ENCODE measurements around the gene ZNF497. TPM values are rescaled to one million over a fixed set of nuclear protein-coding genes. Genes with fewer than 3 reads are reported as not detected.
A peak's percentile ranks its signal among the peaks of the same experiment; 100 is the strongest.

The ZNF497 gene
- total and polyA plus RNA-seq, 2 of the 8 experiments (the other 6 are each of a cell fraction or from before 2014, with no cell fraction given), result 0.93 to 1.4 TPM

- H4K91ac ChIP-seq (replicated peaks; ENCODE audit: insufficient read length, low read length), result no peak overlapping the region
- no peaks in the 10 kb centered on the region for H3K79me2 ChIP-seq (ENCODE audit: control insufficient read depth in 1 of 2, insufficient read depth in 2 of 2, low read length in 2 of 2)
- TF ChIP-seq RAD21 (IDR thresholded peaks at IDR 0.05 in 1 of 2, conservative IDR thresholded peaks at IDR 0.05 in 1 of 2; ENCODE audit: low read depth in 2 of 2, low read length in 2 of 2) (no peak), SP2 (IDR thresholded peaks at IDR 0.05; ENCODE audit: low read length) (no peak), CHD1 (IDR thresholded peaks at IDR 0.05; ENCODE audit: low read depth, low read length) (no peak), TCF12 (IDR thresholded peaks at IDR 0.05; ENCODE audit: low read depth, low read length) (no peak), SAP30 (IDR thresholded peaks at IDR 0.05; ENCODE audit: insufficient read depth, insufficient replicate concordance, low read length) (no peak), POU5F1 (IDR thresholded peaks at IDR 0.05; ENCODE audit: low read depth, low read length) (no peak)
- H3K9me3 ChIP-seq (ENCODE audit: insufficient read depth in 2 of 2, low read depth in 1 of 2, low read length in 1 of 2), result no peaks in the 10 kb centered on the region
- H3K4ac ChIP-seq (replicated peaks; ENCODE audit: insufficient read length, low read depth, low read length), result peak overlapping the region; percentile 23
- no peak overlapping the region; the same call in 1 of the 2 replicates for H4K8ac ChIP-seq (ENCODE audit: extremely low read depth, insufficient read depth, low read length)
- peaks cover 14% of the 10 kb centered on the region for H3K23me2 ChIP-seq (ENCODE audit: low read depth, low read length)
- no peak overlapping the region for H4K5ac ChIP-seq (ENCODE audit: insufficient read length, low read depth, low read length)
- FAIRE-seq (no peak), DNase-seq (ENCODE audit: low read depth in 1 of 2, low spot score in 2 of 2) (peak in 1 of 2 experiments; percentile 58)
- peak overlapping the region in 1 of 4 experiments; percentile 71; a peak in 1 of 7 replicates for H3K9ac ChIP-seq (replicated peaks in 1 of 4; ENCODE audit: extremely low read depth in 1 of 4, low read depth in 3 of 4, low read length in 3 of 4)
- no peak overlapping the region for H3K56ac ChIP-seq (replicated peaks; ENCODE audit: insufficient read length, low read depth, low read length)
- ChIA-PET POLR2A (ENCODE audit: partially characterized antibody) (interaction anchor here (0.7 to 1.6 kb wide), 15 partner anchors 9 to 134 kb away, joined by 3 to 14 read pairs (median 3); partner anchors contain the start of genes RNF225, ZNF132, ZNF324B and ZSCAN22), CTCF (ENCODE audit: partially characterized antibody) (no interaction called here)
- peaks cover 0 to 18% (median 9%) of the 10 kb centered on the region in 4 experiments; a peak in 5 of 7 replicates for H3K4me1 ChIP-seq (replicated peaks in 1 of 4; ENCODE audit: control insufficient read depth in 3 of 4, insufficient read depth in 4 of 4, low read length in 3 of 4)
- H2AK5ac ChIP-seq (ENCODE audit: low read depth, low read length), result no peak overlapping the region; the same call in 1 of the 2 replicates
- peaks cover 0 to 7% (median 1%) of the 10 kb centered on the region in 4 experiments; a peak in 2 of 7 replicates for H3K27me3 ChIP-seq (replicated peaks in 1 of 4; ENCODE audit: control insufficient read depth in 3 of 4, extremely low read depth in 1 of 4, insufficient read depth in 3 of 4, low read length in 3 of 4)
- H4K20me1 ChIP-seq (replicated peaks in 1 of 2; ENCODE audit: control insufficient read depth in 1 of 2, insufficient read depth in 2 of 2, low read length in 2 of 2), result no peaks in the 10 kb centered on the region
- H2BK120ac ChIP-seq (replicated peaks; ENCODE audit: low read depth, low read length), result no peak overlapping the region
- H3K27ac ChIP-seq (ENCODE audit: low read depth, low read length), result no peak overlapping the region
- H2BK20ac ChIP-seq (ENCODE audit: low read length), result no peak overlapping the region
- H3K18ac ChIP-seq (ENCODE audit: extremely low read depth, low read length), result peak overlapping the region; percentile 60; the same call in 1 of the 2 replicates
- H3K79me1 ChIP-seq (ENCODE audit: low read depth, low read length), result 0 out of 2 replicates have a peak, but pooled peaks cover 5% of the 10 kb centered on the region
- peak overlapping the region; percentile 76 to 85 (median 80) for H3K4me3 ChIP-seq (ENCODE audit: extremely low read depth in 1 of 4, insufficient read depth in 2 of 4, low read depth in 3 of 4, low read length in 4 of 4)
- H3K4me2 ChIP-seq (ENCODE audit: insufficient read depth in 1 of 2, low read depth in 2 of 2, low read length in 2 of 2), result peak overlapping the region; percentile 92 to 94
- H3K14ac ChIP-seq (ENCODE audit: insufficient read length), result no peak overlapping the region
- H3K23ac ChIP-seq (ENCODE audit: insufficient read length), result no peak overlapping the region
- H2BK15ac ChIP-seq (ENCODE audit: low read length), result no peak overlapping the region
- no peak overlapping the region for H2BK5ac ChIP-seq (ENCODE audit: low read depth, low read length)
- H2BK12ac ChIP-seq (ENCODE audit: low read depth, low read length), result no peak overlapping the region
- 23% methylated on average over 27 of the region's 34 CpGs; no CpG with 5 or more reads in 1 of the 2 experiments for WGBS, 2 experiments (ENCODE audit: extremely low coverage in 1 of 2, insufficient coverage in 1 of 2, insufficient read length in 1 of 2, insufficient replicate concordance in 2 of 2, low coverage in 1 of 2, low lambda C conversion rate in 2 of 2, missing lambda C conversion rate in 1 of 2)
- H2AFZ ChIP-seq (ENCODE audit: low read length), result peak overlapping the region; percentile 74; the same call in 1 of the 2 replicates
- H3K36me3 ChIP-seq (ENCODE audit: control insufficient read depth in 2 of 4, insufficient read depth in 4 of 4, low read length in 3 of 4), result no peaks in the 10 kb centered on the region
Measured at GRCh38 chr19:58409010-58409790, 46.6 kb upstream of the ZNF497 start.

Data from H1 (cell line).